T follicular helper cell (primary cell): ENCODE results near the gene ADD2.
A peak's percentile ranks its signal among the peaks of the same experiment; 100 is the strongest.
"Not testable (repeated sequence)": the region's sequence is repeated elsewhere in the genome, so short reads cannot be mapped to it uniquely, and the experiment has no call there.

ENCODE experiments used
- DNase-seq: peaks from one replicate; pipeline ENCODE4 v3.0.0-alpha.2; 2020; ENCODE audit warnings: low read depth

Gene ADD2

GRCh38 chr2:70670626-70671025 lies 97.4 kb downstream of the ADD2 start:
- DNase-seq: no peak

GRCh38 chr2:70670202-70670601 lies 97.8 kb downstream of the ADD2 start:
- no peak for DNase-seq

- DNase-seq: no peak
Observed at GRCh38 chr2:70668911-70669310, 99.1 kb downstream of the ADD2 start.

GRCh38 chr2:70668432-70668831 lies 99.6 kb downstream of the ADD2 start:
- no peak for DNase-seq

GRCh38 chr2:70664525-70664924 lies 103.5 kb downstream of the ADD2 start:
- DNase-seq: no peak

GRCh38 chr2:70663411-70663810 lies 104.6 kb downstream of the ADD2 start:
- DNase-seq: no peak

- no peak for DNase-seq
Observed at GRCh38 chr2:70659551-70659950, 108.4 kb downstream of the ADD2 start.

- DNase-seq: no peak
Observed at GRCh38 chr2:70658476-70658875, 109.5 kb downstream of the ADD2 start.

GRCh38 chr2:70657246-70657645 lies 110.8 kb downstream of the ADD2 start:
- no peak for DNase-seq

GRCh38 chr2:70656421-70657010 lies 111.5 kb downstream of the ADD2 start:
- DNase-seq: peak; percentile 9

GRCh38 chr2:70655786-70656185 lies 112.2 kb downstream of the ADD2 start:
- DNase-seq: no peak

- DNase-seq: not testable (repeated sequence)
Observed at GRCh38 chr2:70655211-70655610, 112.8 kb downstream of the ADD2 start.

- DNase-seq: no peak
Observed at GRCh38 chr2:70651727-70652126, 116.3 kb downstream of the ADD2 start.

GRCh38 chr2:70651014-70651413 lies 117.0 kb downstream of the ADD2 start:
- DNase-seq: no peak

- no peak for DNase-seq
Observed at GRCh38 chr2:70648961-70649360, 119.0 kb downstream of the ADD2 start.

- peak; percentile 60 for DNase-seq
Observed at GRCh38 chr2:70647873-70648481, 120.0 kb downstream of the ADD2 start.

GRCh38 chr2:70646420-70646818 lies 121.6 kb downstream of the ADD2 start:
- no peak for DNase-seq

GRCh38 chr2:70645733-70646419 lies 122.1 kb downstream of the ADD2 start:
- no peak for DNase-seq

- DNase-seq: no peak
Observed at GRCh38 chr2:70643715-70644114, 124.3 kb downstream of the ADD2 start.

- DNase-seq: no peak
Observed at GRCh38 chr2:70641263-70641784, 126.7 kb downstream of the ADD2 start.

- DNase-seq: no peak
Observed at GRCh38 chr2:70639841-70640436, 128.1 kb downstream of the ADD2 start.

GRCh38 chr2:70638561-70638960 lies 129.4 kb downstream of the ADD2 start:
- DNase-seq: no peak

GRCh38 chr2:70633508-70633907 lies 134.5 kb downstream of the ADD2 start:
- DNase-seq: no peak
